CD4-positive, alpha-beta T cell (primary cell): ENCODE data around the gene PPP1R3G. TPM values are rescaled to one million over a fixed set of nuclear protein-coding genes. Genes with fewer than 3 reads are reported as not detected.

Source experiments
- ATAC-seq: fragments of 200-7000 bp; cut with Tn5 transposase; one replicate; pipeline ENCODE4 v1.10.0; 2022; ENCODE audit warnings: mild to moderate bottlenecking; ENCODE audit not compliant: poor library complexity
- CTCF ChIA-PET: fragments of 350-600 bp; sonication (Branson Sonifier 250); formaldehyde crosslinking; loops from one replicate; lab custom pipeline; 2021; ENCODE audit warnings: antibody characterized with exemption, inconsistent platforms; lab: Charles Lee
- POLR2A ChIA-PET: fragments of 350-600 bp; sonication (Branson Sonifier 250); formaldehyde crosslinking; loops from one replicate; lab custom pipeline; 2021; ENCODE audit warnings: antibody characterized with exemption, inconsistent platforms; lab: Charles Lee
- DNase-seq, 14 experiments: peaks; one replicate each; pipeline ENCODE4 v3.0.0-alpha.2; 2013 to 2020; ENCODE audit warnings: mixed read lengths in 2 of 14
- H3K27ac ChIP-seq, 2 donors: one replicate each; pipeline versions ENCODE4 v1.5.1 to v1.7.0; 2013; ENCODE audit warnings: low read length in 2 of 2, low read depth in 1 of 2, mild to moderate bottlenecking in 1 of 2
- H3K27me3 ChIP-seq, 2 experiments: 1 replicate in 1 of 2; 2 replicates in 1 of 2; pipeline versions ENCODE4 v1.6.1 to v1.7.0; 2013; ENCODE audit warnings: low read length in 2 of 2, control low read depth in 1 of 2, mild to moderate bottlenecking in 1 of 2, moderate library complexity in 1 of 2; ENCODE audit not compliant: insufficient read depth in 2 of 2, control insufficient read depth in 1 of 2
- H3K36me3 ChIP-seq: one replicate; pipeline ENCODE4 v1.6.1; 2013; ENCODE audit warnings: low read length, control low read depth; ENCODE audit not compliant: insufficient read depth
- H3K4me1 ChIP-seq: one replicate; pipeline ENCODE4 v1.6.1; 2013; ENCODE audit warnings: low read length, control low read depth; ENCODE audit not compliant: insufficient read depth
- H3K4me3 ChIP-seq: one replicate; pipeline ENCODE4 v1.5.1; 2013; ENCODE audit warnings: mild to moderate bottlenecking, low read length, moderate library complexity
- H3K9me3 ChIP-seq, 2 experiments: 1 replicate in 1 of 2; 2 replicates in 1 of 2; pipeline versions ENCODE4 v1.6.1 to v1.7.0; 2013; ENCODE audit warnings: low read length in 2 of 2, mild to moderate bottlenecking in 2 of 2, control low read depth in 1 of 2, moderate library complexity in 1 of 2; ENCODE audit not compliant: control insufficient read depth in 1 of 2, insufficient read depth in 1 of 2
- H3K27ac Mint-ChIP-seq: one replicate; pipeline ENCODE4 v1.8.0; 2020; ENCODE audit warnings: mixed read lengths
- H3K27me3 Mint-ChIP-seq: one replicate; pipeline ENCODE4 v1.8.0; 2021; ENCODE audit warnings: mixed read lengths
- H3K36me3 Mint-ChIP-seq: one replicate; pipeline ENCODE4 v1.8.0; 2021; ENCODE audit warnings: low read depth, mixed read lengths
- H3K4me1 Mint-ChIP-seq: one replicate; pipeline ENCODE4 v1.8.0; 2021; ENCODE audit warnings: low read depth, mixed read lengths
- H3K4me3 Mint-ChIP-seq: one replicate; pipeline ENCODE4 v1.8.0; 2020; ENCODE audit warnings: mild to moderate bottlenecking, mixed read lengths
- H3K9me3 Mint-ChIP-seq: one replicate; pipeline ENCODE4 v1.8.0; 2020; ENCODE audit warnings: mixed read lengths
- CTCF ChIP-seq: fragments of 200-600 bp; IDR thresholded peaks from one replicate; pipeline ENCODE4 v1.8.0; 2022; ENCODE audit warnings: antibody characterized with exemption, mild to moderate bottlenecking
- intact Hi-C, 2 experiments: fragments of 100-400 bp; cut with DNase I in 1 of 2; cut with micrococcal nuclease in 1 of 2; formaldehyde crosslinking; loops; one replicate each; pipeline versions ENCODE4 v1.15.1 to v1.9.0; 2023 to 2025; cut with DNase I, micrococcal nuclease
- total RNA-seq, 174 experiments: library from RNA in 2 of 174; stranded (reverse) in 2 of 174; gene quantifications; one replicate each; pipeline ENCODE4 v1.2.3 and lab custom pipeline; 2021 to 2026

PPP1R3G gene
- total RNA-seq, 2 experiments from 2014 or later, result not detected

GRCh38 chr6:5083307-5083583 is 1.9 kb upstream of the PPP1R3G start:
- no peak overlapping the region for H3K4me3 ChIP-seq
- ChIA-PET CTCF (no interaction called here), POLR2A (no interaction called here)
- H3K27me3 ChIP-seq, result peaks cover 27 to 53% of the 10 kb centered on the region in 2 experiments
- peaks cover 10% of the 10 kb centered on the region for H3K4me1 ChIP-seq
- ATAC-seq, result no peak
- no peak overlapping the region for H3K27ac ChIP-seq
- H3K9me3 ChIP-seq, result peaks cover 0 to 12% of the 10 kb centered on the region in 2 experiments
- TF ChIP-seq CTCF, result no peak
- H3K9me3 Mint-ChIP-seq, result no peaks in the 10 kb centered on the region
- DNase-seq, result no peak
- H3K4me3 Mint-ChIP-seq, result no peak overlapping the region
- peaks cover 46% of the 10 kb centered on the region for H3K27me3 Mint-ChIP-seq
- no peak overlapping the region for H3K27ac Mint-ChIP-seq
- no peaks in the 10 kb centered on the region for H3K4me1 Mint-ChIP-seq
- no peaks in the 10 kb centered on the region for H3K36me3 ChIP-seq
- intact Hi-C loops, result no loop called here
- H3K36me3 Mint-ChIP-seq, result no peaks in the 10 kb centered on the region

GRCh38 chr6:5083813-5084359 is 1.3 kb upstream of the PPP1R3G start:
- H3K4me3 Mint-ChIP-seq, result no peak overlapping the region

GRCh38 chr6:5084360-5084780 is 771 bp upstream of the PPP1R3G start:
- H3K27me3 ChIP-seq, result peaks cover 27 to 60% of the 10 kb centered on the region in 2 experiments
- POLR2A ChIA-PET, result no interaction called here
- no peaks in the 10 kb centered on the region for H3K36me3 Mint-ChIP-seq
- peaks cover 51% of the 10 kb centered on the region for H3K27me3 Mint-ChIP-seq
- no peak for TF ChIP-seq CTCF
- H3K27ac Mint-ChIP-seq, result no peak overlapping the region
- H3K9me3 Mint-ChIP-seq, result no peaks in the 10 kb centered on the region
- DNase-seq, result no peak
- CTCF ChIA-PET, result no interaction called here
- no peaks in the 10 kb centered on the region for H3K36me3 ChIP-seq
- H3K4me3 ChIP-seq, result peak overlapping the region; percentile 12
- no peak overlapping the region for H3K27ac ChIP-seq
- no peaks in the 10 kb centered on the region for H3K4me1 Mint-ChIP-seq
- H3K9me3 ChIP-seq, result peaks cover 0 to 12% of the 10 kb centered on the region in 2 experiments
- ATAC-seq, result no peak
- H3K4me3 Mint-ChIP-seq, result no peak overlapping the region
- peaks cover 10% of the 10 kb centered on the region for H3K4me1 ChIP-seq
- intact Hi-C loops, result no loop called here

More at GRCh38 chr6:5083813-5084359, 1.3 kb upstream of the PPP1R3G start:
- Mint-ChIP-seq H3K36me3 (no peaks in the 10 kb centered on the region), H3K27ac (no peak overlapping the region), H3K27me3 (peaks cover 51% of the 10 kb centered on the region), H3K4me1 (no peaks in the 10 kb centered on the region), H3K9me3 (no peaks in the 10 kb centered on the region)
- ChIA-PET CTCF (no interaction called here), POLR2A (no interaction called here)
- no peak overlapping the region for H3K27ac ChIP-seq
- H3K4me3 ChIP-seq, result no peak overlapping the region
- intact Hi-C loops, result no loop called here
- no peak for TF ChIP-seq CTCF
- peaks cover 27 to 59% of the 10 kb centered on the region in 2 experiments for H3K27me3 ChIP-seq
- H3K36me3 ChIP-seq, result no peaks in the 10 kb centered on the region
- ATAC-seq (no peak), DNase-seq (no peak)
- H3K9me3 ChIP-seq, result peaks cover 0 to 12% of the 10 kb centered on the region in 2 experiments
- H3K4me1 ChIP-seq, result peaks cover 10% of the 10 kb centered on the region
